Naive thymus-derived CD8-positive, alpha-beta T cell (primary cell): ENCODE results near the gene CRACR2B. TPM values are rescaled to one million over a fixed set of nuclear protein-coding genes. Genes with fewer than 3 reads are reported as not detected.
A peak's percentile ranks its signal among the peaks of the same experiment; 100 is the strongest.

Experiments used
- ATAC-seq, 2 donors: fragments of 150-1000 bp; cut with Tn5 transposase in 1 of 2; sonication (Bioruptor Pico), chemical (Tn5 transposase) in 1 of 2; 1 replicate in 1 of 2; 2 replicates in 1 of 2; pipeline ENCODE4 v1.10.0; 2021; ENCODE audit warnings: mild to moderate bottlenecking in 2 of 2, moderate library complexity in 2 of 2
- POLR2A ChIA-PET: fragments of 350-600 bp; sonication (Branson Sonifier 250); formaldehyde crosslinking; loops from one replicate; lab custom pipeline; 2021; ENCODE audit warnings: antibody characterized with exemption; lab: Charles Lee
- DNase-seq, 10 donors: peaks; one replicate each; pipeline versions ENCODE4 v3.0.0 to v3.0.0-alpha.2; 2020 to 2022
- H3K27ac Mint-ChIP-seq, 10 donors: one replicate each; pipeline ENCODE4 v1.8.0; 2020 to 2022; ENCODE audit warnings: mild to moderate bottlenecking in 10 of 10, mixed read lengths in 10 of 10, moderate library complexity in 4 of 10, inconsistent platforms in 1 of 10
- H3K27me3 Mint-ChIP-seq, 5 donors: one replicate each; pipeline ENCODE4 v1.8.0; 2021 to 2022; ENCODE audit warnings: mixed read lengths in 5 of 5
- H3K36me3 Mint-ChIP-seq, 3 donors: one replicate each; pipeline ENCODE4 v1.8.0; 2020 to 2022; ENCODE audit warnings: mixed read lengths in 3 of 3, mild to moderate bottlenecking in 2 of 3, inconsistent platforms in 1 of 3
- H3K4me1 Mint-ChIP-seq, 4 donors: one replicate each; pipeline ENCODE4 v1.8.0; 2021 to 2022; ENCODE audit warnings: mixed read lengths in 4 of 4
- H3K4me3 Mint-ChIP-seq, 10 donors: one replicate each; pipeline ENCODE4 v1.8.0; 2020 to 2022; ENCODE audit warnings: mild to moderate bottlenecking in 10 of 10, mixed read lengths in 10 of 10, moderate library complexity in 6 of 10, inconsistent platforms in 1 of 10
- H3K9me3 Mint-ChIP-seq, 9 donors: one replicate each; pipeline ENCODE4 v1.8.0; 2020 to 2022; ENCODE audit warnings: mixed read lengths in 9 of 9, mild to moderate bottlenecking in 3 of 9, inconsistent platforms in 1 of 9, moderate library complexity in 1 of 9
- polyA plus RNA-seq, 3 donors: library from polyadenylated mRNA; unstranded; fragments of 300-500 nt; fragmentation: Illumina TruSeq; gene quantifications; one replicate each; pipeline ENCODE4 v1.2.3, GENCODE V29; 2021
- total RNA-seq, 8 experiments: library from RNA in 2 of 8; stranded (reverse) in 2 of 8; gene quantifications; one replicate each; pipeline ENCODE4 v1.2.3 and lab custom pipeline; 2021 to 2026

The CRACR2B gene
- total and polyA plus RNA-seq, 5 experiments from 2014 or later = 0.18 to 0.85 (median 0.60) TPM; not detected in 2

DNA sequence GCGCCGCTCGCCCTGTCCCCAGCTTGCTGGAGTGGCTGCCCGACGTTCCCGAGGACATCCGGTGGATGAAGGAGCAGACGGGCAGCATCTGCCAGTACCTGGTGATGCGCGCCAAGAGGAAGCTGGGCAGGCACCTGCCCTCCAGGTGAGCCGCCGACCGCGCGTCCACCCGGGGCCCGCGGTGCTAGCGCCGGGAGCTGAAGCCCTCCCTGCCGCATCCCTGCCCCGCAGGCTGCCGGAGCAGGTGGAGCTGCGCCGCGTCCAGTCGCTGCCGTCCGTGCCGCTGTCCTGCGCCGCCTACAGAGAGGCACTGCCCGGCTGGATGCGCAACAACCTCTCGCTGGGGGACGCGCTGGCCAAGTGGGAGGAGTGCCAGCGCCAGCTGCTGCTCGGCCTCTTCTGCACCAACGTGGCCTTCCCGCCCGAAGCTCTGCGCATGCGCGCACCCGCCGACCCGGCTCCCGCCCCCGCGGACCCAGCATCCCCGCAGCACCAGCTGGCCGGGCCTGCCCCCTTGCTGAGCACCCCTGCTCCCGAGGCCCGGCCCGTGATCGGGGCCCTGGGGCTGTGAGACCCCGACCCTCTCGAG is 3.3 kb upstream of the CRACR2B start:
- peaks cover 7 to 41% (median 40%) of the 10 kb centered on the region in 4 donors for H3K4me1 Mint-ChIP-seq
- no peak overlapping the region for H3K27ac Mint-ChIP-seq
- no peaks in the 10 kb centered on the region for H3K9me3 Mint-ChIP-seq
- ATAC-seq = no peak
- peaks cover 0 to 33% (median 14%) of the 10 kb centered on the region in 5 donors for H3K27me3 Mint-ChIP-seq
- peaks cover 0 to 34% (median 12%) of the 10 kb centered on the region in 3 donors for H3K36me3 Mint-ChIP-seq
- no peak overlapping the region for H3K4me3 Mint-ChIP-seq
- no peak for DNase-seq
- POLR2A ChIA-PET = interaction anchor here (1.0 to 3.0 kb wide), 3 partner anchors 15 to 20 kb away, joined by 4 to 10 read pairs (median 5); partner anchors contain the start of genes PIDD1 and RPLP2

DNA sequence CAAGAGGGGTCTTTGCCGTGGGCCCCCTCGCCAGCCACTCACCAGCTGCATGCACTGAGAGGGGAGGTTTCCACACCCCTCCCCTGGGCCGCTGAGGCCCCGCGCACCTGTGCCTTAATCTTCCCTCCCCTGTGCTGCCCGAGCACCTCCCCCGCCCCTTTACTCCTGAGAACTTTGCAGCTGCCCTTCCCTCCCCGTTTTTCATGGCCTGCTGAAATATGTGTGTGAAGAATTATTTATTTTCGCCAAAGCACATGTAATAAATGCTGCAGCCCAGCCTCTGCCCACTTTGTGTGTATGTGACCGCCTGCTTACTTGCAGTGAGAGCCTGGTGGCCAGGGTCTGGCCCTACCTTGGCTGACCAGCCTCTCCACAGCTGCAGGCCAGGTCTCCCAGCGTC is 2.8 kb upstream of the CRACR2B start:
- DNase-seq (no peak), ATAC-seq (no peak)
- Mint-ChIP-seq H3K27ac (peak overlapping the region in 1 of 10 donors; percentile 28), H3K9me3 (no peaks in the 10 kb centered on the region), H3K4me1 (peaks cover 10 to 46% (median 44%) of the 10 kb centered on the region in 4 donors), H3K36me3 (peaks cover 0 to 34% (median 12%) of the 10 kb centered on the region in 3 donors), H3K4me3 (no peak overlapping the region), H3K27me3 (peaks cover 0 to 38% (median 14%) of the 10 kb centered on the region in 5 donors)
- POLR2A ChIA-PET = interaction anchor here (1.0 to 3.0 kb wide), 3 partner anchors 16 to 20 kb away, joined by 4 to 10 read pairs (median 5); partner anchors contain the start of genes PIDD1 and RPLP2

DNA sequence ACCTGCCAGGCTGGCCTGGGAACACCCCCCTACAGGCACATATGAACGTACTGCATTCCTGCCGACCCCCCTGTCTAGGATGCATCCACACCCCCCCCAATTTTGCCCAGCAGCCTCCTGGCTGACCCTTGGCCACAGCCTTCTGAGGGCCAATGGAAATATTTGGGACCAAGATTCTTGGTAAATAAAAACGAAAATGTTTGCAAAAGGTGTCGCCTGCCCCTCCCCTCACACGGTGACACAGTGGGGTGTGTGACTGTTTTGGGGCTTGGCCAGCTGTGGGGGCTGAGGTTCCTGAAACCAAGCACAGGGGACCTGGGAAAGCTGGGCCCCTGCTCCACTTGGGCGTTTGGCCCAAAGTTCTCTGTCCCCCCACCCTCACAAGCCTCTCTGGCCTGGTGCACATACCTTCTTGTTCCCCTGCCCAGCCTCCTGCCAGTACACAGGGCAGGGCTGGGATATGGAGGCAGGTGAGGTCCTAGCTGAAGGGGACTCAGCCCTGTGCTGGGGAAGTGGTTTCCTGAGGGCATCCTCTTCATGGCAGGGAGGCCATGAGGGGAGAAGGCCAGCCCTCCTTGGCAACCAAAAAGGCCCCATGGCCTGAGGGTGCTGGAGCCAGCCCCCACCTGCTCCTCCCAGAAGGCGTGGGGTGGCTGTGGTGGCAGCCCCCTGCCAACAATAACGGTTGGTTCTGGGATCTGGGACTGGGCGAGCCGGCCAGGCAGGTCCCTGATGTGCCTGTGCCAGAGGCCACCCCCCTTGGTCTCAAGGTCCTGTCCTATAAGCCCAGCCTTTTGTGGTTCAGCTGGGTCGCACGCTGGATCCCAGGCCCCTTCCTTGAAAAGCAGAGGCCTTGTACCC is 2.1 kb upstream of the CRACR2B start:
- H3K4me1 Mint-ChIP-seq = peaks cover 10 to 53% (median 42%) of the 10 kb centered on the region in 4 donors

DNA sequence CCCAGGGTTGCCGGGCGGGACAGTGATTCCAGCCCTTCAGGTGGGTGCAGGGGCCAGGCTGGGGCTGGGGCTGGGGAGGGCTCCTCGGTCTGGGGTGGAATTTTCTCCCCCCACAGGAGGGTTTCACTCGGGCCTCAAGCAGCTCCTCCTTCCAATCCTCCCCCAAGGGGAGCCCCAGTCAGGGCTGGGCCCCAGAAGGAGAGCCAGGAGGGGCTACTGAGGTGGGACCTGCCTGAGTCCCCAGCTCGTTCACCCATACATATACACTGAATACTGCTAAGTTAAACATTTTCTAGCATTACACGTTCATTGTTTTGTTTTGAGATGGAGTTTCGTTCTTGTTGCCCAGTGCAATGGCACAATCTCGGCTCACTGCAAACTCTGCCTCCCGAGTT is 1.5 kb upstream of the CRACR2B start:
- Mint-ChIP-seq H3K9me3 (no peaks in the 10 kb centered on the region), H3K36me3 (peaks cover 0 to 34% (median 12%) of the 10 kb centered on the region in 3 donors), H3K4me3 (peak overlapping the region; percentile 61 to 81 (median 70)), H3K27ac (no peak overlapping the region), H3K27me3 (peaks cover 0 to 40% (median 14%) of the 10 kb centered on the region in 5 donors), H3K4me1 (peaks cover 7 to 51% (median 37%) of the 10 kb centered on the region in 4 donors)
- no peak for DNase-seq
- ATAC-seq = no peak
- POLR2A ChIA-PET = interaction anchor here (0.6 to 3.0 kb wide), 6 partner anchors 15 to 134 kb away, joined by 3 to 10 read pairs (median 4); partner anchors contain the start of gene TSPAN4

More for the DNA sequence above, 2.1 kb upstream of the CRACR2B start:
- Mint-ChIP-seq H3K27me3 (peaks cover 0 to 40% (median 14%) of the 10 kb centered on the region in 5 donors), H3K36me3 (peaks cover 0 to 34% (median 12%) of the 10 kb centered on the region in 3 donors), H3K27ac (peak overlapping the region in 1 of 10 donors; percentile 28), H3K4me3 (no peak overlapping the region), H3K9me3 (no peaks in the 10 kb centered on the region)
- DNase-seq = no peak
- ATAC-seq = no peak
- POLR2A ChIA-PET = interaction anchor here (0.6 to 3.0 kb wide), 7 partner anchors 15 to 133 kb away, joined by 3 to 10 read pairs (median 4); partner anchors contain the start of genes PIDD1 and TSPAN4

DNA sequence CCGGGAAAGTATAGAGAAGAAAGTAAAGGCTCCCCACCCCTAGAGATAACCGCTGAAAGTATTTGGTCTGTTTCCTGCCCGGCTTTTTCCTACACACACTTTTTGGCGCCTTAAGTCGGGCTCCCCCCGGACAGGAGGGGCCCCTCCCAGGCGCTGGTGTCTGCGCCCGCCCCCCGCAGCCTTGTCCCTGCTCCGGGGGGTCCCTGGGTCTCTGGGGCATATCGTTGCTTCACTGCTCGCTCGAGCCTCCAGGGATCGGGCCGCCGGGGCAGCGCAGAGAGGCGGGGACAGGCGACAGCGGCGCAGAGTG is 928 bp upstream of the CRACR2B start:
- peak; percentile 7 to 17 for ATAC-seq
- H3K9me3 Mint-ChIP-seq = no peaks in the 10 kb centered on the region

DNA sequence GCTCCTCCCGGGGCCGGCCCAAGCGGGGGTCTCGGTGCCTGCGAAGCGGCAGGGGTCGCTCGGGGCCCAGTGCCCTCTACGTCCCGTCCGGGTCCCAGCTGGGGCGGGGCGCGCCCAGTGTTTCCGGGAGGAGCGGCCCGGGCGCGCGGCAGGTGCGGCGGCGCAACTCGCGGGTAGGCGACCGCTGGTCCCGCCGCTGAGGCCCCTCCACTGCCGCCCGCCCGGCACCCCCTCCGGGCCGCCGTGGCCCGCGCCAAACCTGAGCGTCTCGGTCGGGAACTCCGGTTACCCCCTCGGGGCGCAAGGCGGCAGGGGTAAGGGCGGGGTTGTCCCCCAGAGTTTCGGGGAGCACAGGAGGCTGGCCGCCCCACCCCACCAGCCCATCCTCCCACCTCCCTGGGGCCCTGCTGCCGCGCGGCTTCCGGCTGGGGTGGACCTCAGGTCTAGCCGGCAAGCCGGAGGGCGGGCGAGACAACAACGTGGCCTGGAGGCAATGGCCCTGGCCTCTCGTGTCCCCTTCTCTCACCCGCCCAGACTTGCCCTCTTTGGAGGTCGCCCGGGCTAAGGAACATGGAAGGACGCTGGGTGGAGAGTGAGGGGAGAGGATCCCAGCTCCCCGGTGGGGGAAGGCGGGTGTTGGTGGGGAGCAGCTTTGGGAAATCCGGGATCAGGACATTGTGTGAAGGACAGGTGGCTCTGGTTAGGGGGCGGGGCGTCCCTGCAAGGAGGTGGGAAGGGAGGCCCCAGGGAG is 398 bp upstream of the CRACR2B start:
- peak overlapping the region; percentile 20 to 86 (median 69) for H3K4me3 Mint-ChIP-seq
- H3K36me3 Mint-ChIP-seq = peaks cover 0 to 28% (median 11%) of the 10 kb centered on the region in 3 donors
- peak overlapping the region in 1 of 10 donors; percentile 74 for H3K27ac Mint-ChIP-seq
- ATAC-seq (peak; percentile 4 to 15), DNase-seq (no peak)
- H3K27me3 Mint-ChIP-seq = peaks cover 0 to 40% (median 14%) of the 10 kb centered on the region in 5 donors
- H3K9me3 Mint-ChIP-seq = no peaks in the 10 kb centered on the region
- peaks cover 6 to 52% (median 36%) of the 10 kb centered on the region in 4 donors for H3K4me1 Mint-ChIP-seq
- POLR2A ChIA-PET = interaction anchor here (6.2 to 12.0 kb wide), 2 partner anchors 7 to 15 kb away, joined by 51 to 127 read pairs; partner anchors contain the start of genes PNPLA2, POLR2L and TSPAN4

More for the DNA sequence above, 928 bp upstream of the CRACR2B start:
- H3K36me3 Mint-ChIP-seq = peaks cover 0 to 31% (median 12%) of the 10 kb centered on the region in 3 donors
- H3K27me3 Mint-ChIP-seq = peaks cover 0 to 40% (median 14%) of the 10 kb centered on the region in 5 donors
- H3K4me3 Mint-ChIP-seq = peak overlapping the region; percentile 61 to 81 (median 70)
- POLR2A ChIA-PET = interaction anchor here (0.8 to 3.0 kb wide), 3 partner anchors 14 to 26 kb away, joined by 3 to 10 read pairs (median 4); no protein-coding TSS in a partner anchor
- peaks cover 7 to 52% (median 39%) of the 10 kb centered on the region in 4 donors for H3K4me1 Mint-ChIP-seq
- H3K27ac Mint-ChIP-seq = no peak overlapping the region
- no peak for DNase-seq

DNA sequence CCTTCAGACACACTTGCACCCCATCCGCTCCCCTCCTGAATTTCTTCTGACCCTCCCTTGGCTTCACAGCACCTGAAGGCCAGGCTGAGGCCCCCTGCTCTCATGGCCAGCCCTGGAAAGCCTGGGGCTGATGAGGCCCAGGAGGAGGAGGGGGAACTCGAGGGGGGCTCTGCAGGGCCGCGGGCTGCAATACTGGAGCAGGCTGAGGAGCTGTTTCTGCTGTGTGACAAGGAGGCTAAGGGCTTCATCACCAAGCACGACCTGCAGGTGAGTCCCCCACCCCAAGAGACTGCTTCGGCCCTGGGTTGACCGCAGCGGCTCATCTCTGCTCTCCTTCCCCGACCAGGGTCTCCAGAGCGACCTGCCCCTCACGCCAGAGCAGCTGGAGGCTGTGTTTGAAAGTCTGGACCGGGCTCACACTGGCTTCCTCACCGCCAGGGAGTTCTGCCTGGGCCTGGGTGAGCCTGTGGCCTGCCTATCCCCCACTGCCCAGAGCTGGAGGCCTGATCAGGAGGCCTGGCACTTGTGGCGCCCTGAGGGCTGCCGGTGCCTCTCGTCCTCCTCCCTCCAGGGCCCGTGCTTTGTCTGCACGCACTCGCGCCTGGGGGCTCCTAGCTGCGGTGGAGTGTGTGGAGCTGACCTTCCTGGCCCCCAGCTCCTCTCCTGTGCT is 922 bp downstream of the CRACR2B start:
- no peak for DNase-seq
- peaks cover 0 to 38% (median 14%) of the 10 kb centered on the region in 5 donors for H3K27me3 Mint-ChIP-seq
- H3K9me3 Mint-ChIP-seq = no peaks in the 10 kb centered on the region
- peak overlapping the region in 9 of 10 donors; percentile 33 to 86 (median 67) for H3K4me3 Mint-ChIP-seq
- H3K4me1 Mint-ChIP-seq = peaks cover 6 to 50% (median 36%) of the 10 kb centered on the region in 4 donors
- peaks cover 0 to 16% (median 8%) of the 10 kb centered on the region in 3 donors for H3K36me3 Mint-ChIP-seq
- POLR2A ChIA-PET = interaction anchor here (0.7 to 12.0 kb wide), 4 partner anchors 8 to 34 kb away, joined by 3 to 127 read pairs (median 29); partner anchors contain the start of genes PNPLA2, POLR2L and TSPAN4
- ATAC-seq = no peak
- H3K27ac Mint-ChIP-seq = peak overlapping the region in 1 of 10 donors; percentile 63

DNA sequence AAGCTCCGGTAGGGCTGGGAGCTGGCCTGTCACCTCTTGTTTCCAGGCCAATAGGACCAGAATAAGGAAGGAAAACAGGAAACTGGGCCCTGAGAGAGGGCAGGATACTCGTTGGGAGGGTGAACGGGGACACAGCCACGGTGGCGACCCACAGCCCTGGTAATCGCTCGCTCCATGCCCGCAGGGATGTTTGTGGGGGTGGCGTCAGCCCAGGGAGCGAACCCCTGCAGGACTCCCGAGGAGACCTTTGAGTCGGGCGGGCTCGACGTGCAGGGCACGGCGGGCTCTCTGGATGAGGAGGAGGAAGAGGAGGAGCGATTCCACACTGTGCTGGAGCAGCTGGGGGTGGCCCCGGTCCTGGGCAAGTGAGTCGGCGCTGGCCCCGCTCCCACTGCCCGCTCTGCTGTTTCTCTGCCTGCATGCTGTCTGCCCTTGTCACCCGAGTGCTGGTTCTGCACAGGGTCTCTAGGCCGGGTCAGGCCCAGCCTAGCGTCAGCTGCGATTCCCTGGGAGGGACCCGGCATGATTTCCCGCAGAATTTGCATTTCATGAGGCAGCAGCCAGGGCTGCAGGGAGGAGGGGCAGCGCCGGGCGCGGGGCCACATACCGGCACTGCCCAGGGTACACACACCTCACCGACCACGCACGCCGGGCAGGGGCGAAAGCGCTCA is 1.6 kb downstream of the CRACR2B start:
- POLR2A ChIA-PET = interaction anchor here (0.7 to 12.0 kb wide), 5 partner anchors 9 to 35 kb away, joined by 3 to 127 read pairs (median 7); partner anchors contain the start of genes PNPLA2, POLR2L and TSPAN4
- ATAC-seq = no peak
- H3K27me3 Mint-ChIP-seq = peaks cover 0 to 38% (median 14%) of the 10 kb centered on the region in 5 donors

DNA sequence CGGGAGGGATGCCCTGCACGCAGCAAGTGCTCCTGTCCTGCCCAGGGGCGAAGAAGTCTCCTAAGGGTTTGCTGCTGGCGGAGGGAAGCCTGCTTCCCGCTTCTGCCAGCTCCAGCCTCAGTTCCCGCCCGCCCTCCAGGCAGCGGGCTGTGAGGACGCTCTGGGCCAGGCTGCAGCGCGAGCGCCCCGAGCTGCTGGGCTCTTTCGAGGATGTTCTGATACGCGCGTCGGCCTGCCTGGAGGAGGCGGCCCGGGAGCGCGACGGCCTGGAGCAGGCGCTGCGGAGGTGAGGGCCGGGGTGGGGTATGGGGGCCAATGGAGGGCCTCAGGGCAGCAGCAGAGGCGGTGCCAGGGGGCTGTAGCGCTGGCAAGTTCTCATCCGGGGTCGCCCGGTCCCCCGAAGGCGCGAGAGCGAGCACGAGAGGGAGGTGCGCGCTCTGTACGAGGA is 2.2 kb downstream of the CRACR2B start:
- ATAC-seq (peak; percentile 8 to 17), DNase-seq (no peak)
- H3K9me3 Mint-ChIP-seq = no peaks in the 10 kb centered on the region
- H3K27me3 Mint-ChIP-seq = peaks cover 0 to 37% (median 14%) of the 10 kb centered on the region in 5 donors
- no peak overlapping the region for H3K27ac Mint-ChIP-seq
- peak overlapping the region; percentile 28 to 77 (median 64) for H3K4me3 Mint-ChIP-seq
- POLR2A ChIA-PET = interaction anchor here (1.1 to 12.0 kb wide), 4 partner anchors 9 to 28 kb away, joined by 3 to 127 read pairs (median 27); partner anchors contain the start of genes PNPLA2, POLR2L and TSPAN4
- peaks cover 0 to 8% (median 5%) of the 10 kb centered on the region in 3 donors for H3K36me3 Mint-ChIP-seq
- peaks cover 8 to 50% (median 47%) of the 10 kb centered on the region in 4 donors for H3K4me1 Mint-ChIP-seq

More for the DNA sequence above, 1.6 kb downstream of the CRACR2B start:
- Mint-ChIP-seq H3K36me3 (peaks cover 0 to 10% (median 8%) of the 10 kb centered on the region in 3 donors), H3K4me3 (peak overlapping the region in 8 of 10 donors; percentile 6 to 77 (median 62)), H3K9me3 (no peaks in the 10 kb centered on the region), H3K27ac (peak overlapping the region in 1 of 10 donors; percentile 63), H3K4me1 (peaks cover 8 to 50% (median 43%) of the 10 kb centered on the region in 4 donors)
- DNase-seq = no peak
